OCI-LY7 (cell line): Measurements from ENCODE around the gene RSAD2. TPM values are rescaled to one million over a fixed set of nuclear protein-coding genes. Genes with fewer than 3 reads are reported as not detected.

ENCODE experiments used
- BruUV-seq: library from RNA; stranded (reverse); fragments of 400-500 nt; replicated peaks from 2 replicates; lab custom pipeline; 2021; lab: Mats Ljungman, UMichigan
- CTCF ChIA-PET: fragments of 300-600 bp; sonication (Branson Sonifier 250); formaldehyde crosslinking; loops from one replicate; lab custom pipeline; 2022; ENCODE audit warnings: antibody characterized with exemption; ENCODE audit not compliant: unreplicated experiment; lab: Charles Lee
- POLR2A ChIA-PET: fragments of 300-600 bp; sonication (Branson Sonifier 250); formaldehyde crosslinking; loops from one replicate; lab custom pipeline; 2022; ENCODE audit warnings: antibody characterized with exemption; lab: Charles Lee
- DNase-seq: peaks from one replicate; pipeline ENCODE4 v3.0.0-alpha.2; 2015; ENCODE audit warnings: low spot score
- H2AFZ ChIP-seq: fragments of 200-600 bp; sonication (generic), shearing (Covaris generic); 2 replicates; pipeline ENCODE4 v1.6.1; 2014; ENCODE audit warnings: mild to moderate bottlenecking, antibody characterized with exemption, low read length, moderate library complexity
- H3K27ac ChIP-seq: fragments of 200-600 bp; sonication (generic); 2 replicates; pipeline ENCODE4 v1.5.1; 2014; ENCODE audit warnings: mixed run types, low read depth, mild to moderate bottlenecking, moderate library complexity, low read length, inconsistent platforms; ENCODE audit not compliant: poor library complexity, severe bottlenecking
- H3K36me3 ChIP-seq: fragments of 200-600 bp; sonication (generic); 2 replicates; pipeline ENCODE4 v1.6.1; 2014; ENCODE audit warnings: mild to moderate bottlenecking, antibody characterized with exemption, low read length, moderate library complexity, mixed read lengths; ENCODE audit not compliant: insufficient read depth
- H3K4me1 ChIP-seq: fragments of 200-600 bp; sonication (generic); 2 replicates; pipeline ENCODE4 v1.5.1; 2014; ENCODE audit warnings: mild to moderate bottlenecking, low read length; ENCODE audit not compliant: insufficient read depth, poor library complexity, severe bottlenecking
- H3K4me2 ChIP-seq: fragments of 200-600 bp; sonication (generic); 2 replicates; pipeline ENCODE4 v1.6.1; 2014; ENCODE audit warnings: mild to moderate bottlenecking, low read length
- H3K4me3 ChIP-seq: fragments of 200-600 bp; sonication (generic); 2 replicates; pipeline ENCODE4 v1.5.1; 2014; ENCODE audit warnings: mild to moderate bottlenecking, low read depth, low read length; ENCODE audit not compliant: poor library complexity, severe bottlenecking
- H3K79me2 ChIP-seq: fragments of 200-600 bp; sonication (generic); 2 replicates; pipeline ENCODE4 v1.6.1; 2016; ENCODE audit warnings: low read depth, mild to moderate bottlenecking, low read length, moderate library complexity, mixed read lengths; ENCODE audit not compliant: insufficient read depth
- H3K9me2 ChIP-seq: fragments of 200-600 bp; sonication (generic); 2 replicates; pipeline ENCODE4 v1.6.1; 2016; ENCODE audit warnings: mild to moderate bottlenecking, low read length, mixed read lengths; ENCODE audit not compliant: insufficient read depth
- H3K9me3 ChIP-seq: fragments of 200-600 bp; sonication (generic); 2 replicates; pipeline ENCODE4 v1.6.1; 2014; ENCODE audit warnings: mild to moderate bottlenecking, mixed run types, low read length, mixed read lengths
- H4K20me1 ChIP-seq: fragments of 200-600 bp; sonication (generic); 2 replicates; pipeline ENCODE4 v1.6.1; 2014; ENCODE audit warnings: mild to moderate bottlenecking, antibody characterized with exemption, low read length, moderate library complexity, mixed read lengths; ENCODE audit not compliant: insufficient read depth
- EZH2phosphoT487 ChIP-seq: fragments of 200-600 bp; sonication (generic); IDR thresholded peaks from 2 replicates; pipeline ENCODE4 v1.6.1; 2018; ENCODE audit warnings: low read depth, borderline replicate concordance, mild to moderate bottlenecking, mixed run types, antibody characterized with exemption, low read length, moderate library complexity, mixed read lengths
- intact Hi-C: fragments of 100-400 bp; cut with micrococcal nuclease; formaldehyde crosslinking; loops from one replicate; pipeline ENCODE4 v1.10.0; 2022; ENCODE audit not compliant: unreplicated experiment
- total RNA-seq, 2 experiments: library from RNA; depleted of rRNA in 1 of 2; stranded (reverse); fragments of >200 nt in 1 of 2; shearing (Covaris generic) in 1 of 2; gene quantifications; 2 replicates each; pipeline ENCODE4 v1.2.3, GENCODE V29; 2014 to 2022
- TF ChIP-seq, protein P1 (sequence below): fragments of 200-600 bp; sonication (generic); conservative IDR thresholded peaks from 2 replicates; pipeline ENCODE4 v1.5.1; 2014; ENCODE audit warnings: mild to moderate bottlenecking, antibody characterized with exemption, low read length, moderate library complexity, mixed read lengths

Gene RSAD2
- total RNA-seq, 2 experiments from 2014 or later, result not detected

DNA sequence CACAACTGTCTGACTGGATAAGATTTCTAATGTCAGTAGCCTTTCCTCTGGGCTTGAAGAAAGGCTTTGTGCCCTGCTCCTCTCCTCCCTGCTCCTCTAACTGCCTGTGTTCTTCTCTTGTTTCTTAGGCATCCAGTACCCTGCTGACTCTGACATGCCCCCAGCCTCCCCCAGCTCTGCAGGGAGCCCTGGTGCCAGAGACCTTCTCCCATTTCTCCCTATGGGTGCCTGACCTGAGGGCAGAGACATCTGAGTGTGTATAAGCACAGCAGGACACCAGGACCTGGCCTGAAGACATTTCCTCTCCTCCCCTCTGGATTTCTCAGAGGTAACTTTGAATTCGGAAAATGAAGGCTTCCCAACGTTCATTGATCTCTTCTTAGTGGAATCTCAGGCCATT, 63.2 kb downstream of the RSAD2 start:
- H3K4me3 ChIP-seq, result no peak overlapping the region
- no peaks in the 10 kb centered on the region for H3K9me2 ChIP-seq
- H3K4me1 ChIP-seq, result no peaks in the 10 kb centered on the region
- no peaks in the 10 kb centered on the region for H3K79me2 ChIP-seq
- H3K9me3 ChIP-seq, result no peaks in the 10 kb centered on the region
- intact Hi-C loops, result no loop called here
- DNase-seq, result no peak
- no peak overlapping the region for H3K4me2 ChIP-seq
- BruUV-seq, result no TSS peak
- H3K36me3 ChIP-seq, result no peaks in the 10 kb centered on the region
- no peaks in the 10 kb centered on the region for H4K20me1 ChIP-seq
- H2AFZ ChIP-seq, result no peak overlapping the region
- TF ChIP-seq, protein P1, sequence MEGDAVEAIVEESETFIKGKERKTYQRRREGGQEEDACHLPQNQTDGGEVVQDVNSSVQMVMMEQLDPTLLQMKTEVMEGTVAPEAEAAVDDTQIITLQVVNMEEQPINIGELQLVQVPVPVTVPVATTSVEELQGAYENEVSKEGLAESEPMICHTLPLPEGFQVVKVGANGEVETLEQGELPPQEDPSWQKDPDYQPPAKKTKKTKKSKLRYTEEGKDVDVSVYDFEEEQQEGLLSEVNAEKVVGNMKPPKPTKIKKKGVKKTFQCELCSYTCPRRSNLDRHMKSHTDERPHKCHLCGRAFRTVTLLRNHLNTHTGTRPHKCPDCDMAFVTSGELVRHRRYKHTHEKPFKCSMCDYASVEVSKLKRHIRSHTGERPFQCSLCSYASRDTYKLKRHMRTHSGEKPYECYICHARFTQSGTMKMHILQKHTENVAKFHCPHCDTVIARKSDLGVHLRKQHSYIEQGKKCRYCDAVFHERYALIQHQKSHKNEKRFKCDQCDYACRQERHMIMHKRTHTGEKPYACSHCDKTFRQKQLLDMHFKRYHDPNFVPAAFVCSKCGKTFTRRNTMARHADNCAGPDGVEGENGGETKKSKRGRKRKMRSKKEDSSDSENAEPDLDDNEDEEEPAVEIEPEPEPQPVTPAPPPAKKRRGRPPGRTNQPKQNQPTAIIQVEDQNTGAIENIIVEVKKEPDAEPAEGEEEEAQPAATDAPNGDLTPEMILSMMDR, result no peak
- no peak for TF ChIP-seq EZH2phosphoT487
- ChIA-PET CTCF (no interaction called here), POLR2A (no interaction called here)
- no peak overlapping the region for H3K27ac ChIP-seq

DNA sequence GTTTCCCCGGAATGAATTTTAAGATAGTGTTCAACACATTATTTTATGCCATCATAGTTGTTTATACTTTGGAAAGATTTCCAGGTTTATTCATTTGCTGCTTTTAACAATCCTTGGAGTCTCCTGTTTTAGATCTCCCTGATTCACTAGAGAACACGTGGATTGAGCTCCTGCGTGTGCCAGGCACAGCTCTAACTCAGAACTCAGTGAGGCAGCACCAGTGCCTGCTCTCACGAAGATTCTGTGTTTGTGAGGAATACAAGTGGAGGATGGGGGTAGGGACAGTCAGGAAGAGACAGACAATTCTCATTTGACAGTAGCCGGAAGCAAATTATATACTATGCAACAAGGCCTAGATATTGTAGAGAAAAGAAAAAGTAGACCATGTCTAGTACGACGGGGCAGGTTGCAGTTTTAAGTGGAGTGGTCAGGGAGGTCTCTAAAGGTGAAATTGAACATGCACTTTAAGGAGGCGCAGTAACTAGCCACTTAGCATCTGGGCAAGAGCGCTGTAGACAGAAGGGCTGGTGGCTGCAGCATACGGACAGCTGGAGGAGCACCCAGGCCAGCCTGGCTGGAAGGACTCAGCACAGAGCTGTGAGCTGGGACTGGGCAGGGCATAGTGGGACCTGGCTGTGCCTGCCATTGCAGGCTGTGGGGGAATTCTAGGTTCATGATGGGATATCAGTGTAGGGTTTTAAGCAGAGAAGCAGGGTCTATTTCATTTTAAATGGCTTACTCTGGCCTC, 63.9 kb downstream of the RSAD2 start:
- H3K9me3 ChIP-seq, result no peaks in the 10 kb centered on the region
- no peak overlapping the region for H3K4me3 ChIP-seq
- H3K79me2 ChIP-seq, result no peaks in the 10 kb centered on the region
- H3K27ac ChIP-seq, result no peak overlapping the region
- no peaks in the 10 kb centered on the region for H3K36me3 ChIP-seq
- no peaks in the 10 kb centered on the region for H4K20me1 ChIP-seq
- no peak overlapping the region for H3K4me2 ChIP-seq
- H2AFZ ChIP-seq, result no peak overlapping the region
- intact Hi-C loops, result no loop called here
- POLR2A ChIA-PET, result no interaction called here
- BruUV-seq, result no TSS peak
- H3K9me2 ChIP-seq, result no peaks in the 10 kb centered on the region
- H3K4me1 ChIP-seq, result no peaks in the 10 kb centered on the region
- DNase-seq, result no peak
- TF ChIP-seq, protein P1, result no peak
- no peak for TF ChIP-seq EZH2phosphoT487
- CTCF ChIA-PET, result no interaction called here

DNA sequence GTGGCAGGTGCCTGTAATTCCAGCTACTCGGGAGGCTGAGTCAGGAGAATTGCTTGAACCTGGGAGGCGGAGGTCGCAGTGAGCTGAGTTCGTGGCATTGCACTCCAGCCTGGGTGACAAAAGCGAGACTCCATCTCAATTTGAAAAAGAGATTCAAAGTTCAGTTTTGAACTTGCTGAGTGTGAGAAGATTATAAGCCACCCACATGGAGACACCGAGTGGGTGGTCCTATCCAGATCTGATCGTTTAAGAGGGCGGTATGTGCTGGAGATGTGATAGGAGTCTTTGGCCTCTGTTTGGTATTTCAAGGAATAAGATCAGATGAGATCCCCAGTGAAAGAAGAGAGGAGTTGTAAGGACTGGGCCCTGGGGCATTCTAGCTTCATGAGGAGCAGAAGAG, 65.3 kb downstream of the RSAD2 start:
- POLR2A ChIA-PET, result interaction anchor here (0.6 kb wide), 1 partner anchor 47 kb away, joined by 4 read pairs; no protein-coding TSS in a partner anchor
- intact Hi-C loops, result no loop called here

More for the DNA sequence above, 65.3 kb downstream of the RSAD2 start:
- BruUV-seq, result no TSS peak
- Histone ChIP-seq H3K9me3 (no peaks in the 10 kb centered on the region), H4K20me1 (no peaks in the 10 kb centered on the region), H3K9me2 (no peaks in the 10 kb centered on the region), H3K4me2 (no peak overlapping the region), H3K36me3 (no peaks in the 10 kb centered on the region), H3K4me1 (no peaks in the 10 kb centered on the region), H3K4me3 (no peak overlapping the region), H3K27ac (no peak overlapping the region), H2AFZ (no peak overlapping the region), H3K79me2 (no peaks in the 10 kb centered on the region)
- DNase-seq, result no peak
- CTCF ChIA-PET, result no interaction called here
- TF ChIP-seq, protein P1, result no peak
- no peak for TF ChIP-seq EZH2phosphoT487
